Stimulated activated CD4-positive, alpha-beta T cell treated with anti-CD3 and anti-CD28 coated beads, Interleukin-12 subunit alpha, Interleukin-12 subunit beta, amount 100 ng/mL, for 48 hours (primary cell): ENCODE results near the gene SHROOM3.

ENCODE experiments used
- DNase-seq, 3 donors: peaks; one replicate each; pipeline ENCODE4 v3.0.0-alpha.2; 2020; ENCODE audit warnings: low read depth in 2 of 3, low spot score in 1 of 3

The SHROOM3 gene

DNA sequence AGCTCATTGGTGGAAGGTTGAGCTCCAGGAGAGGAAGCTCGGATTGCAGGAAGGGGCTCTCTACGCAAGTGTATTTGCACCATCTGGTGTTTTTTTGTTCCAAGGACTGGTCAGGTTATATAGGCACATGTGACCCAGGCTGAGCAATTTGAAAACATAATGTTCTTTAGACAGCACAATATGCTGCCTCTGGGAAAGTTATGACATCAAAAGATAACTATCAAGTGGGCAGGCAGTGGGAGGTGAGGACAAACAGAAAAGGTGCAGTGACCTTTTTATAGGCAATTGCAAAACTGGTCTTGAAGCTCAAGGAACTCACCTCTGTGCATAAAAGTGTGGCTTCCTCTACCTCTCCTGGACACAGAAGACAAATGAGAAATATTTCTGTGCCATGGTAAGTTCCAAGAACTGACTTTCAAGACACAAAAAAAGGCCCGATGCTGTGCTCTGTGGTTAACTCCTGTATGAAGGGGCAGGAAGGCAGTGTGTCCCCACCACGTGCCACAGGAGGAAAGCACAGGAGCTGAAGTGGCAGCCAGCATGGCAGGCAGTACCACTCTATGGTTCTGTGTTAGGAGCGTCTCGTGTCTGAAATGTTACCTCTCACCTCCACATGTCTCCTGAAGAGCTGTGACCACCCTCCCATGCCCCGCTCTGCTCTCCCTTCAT, 128.6 kb downstream of the SHROOM3 start:
- DNase-seq, result no peak

DNA sequence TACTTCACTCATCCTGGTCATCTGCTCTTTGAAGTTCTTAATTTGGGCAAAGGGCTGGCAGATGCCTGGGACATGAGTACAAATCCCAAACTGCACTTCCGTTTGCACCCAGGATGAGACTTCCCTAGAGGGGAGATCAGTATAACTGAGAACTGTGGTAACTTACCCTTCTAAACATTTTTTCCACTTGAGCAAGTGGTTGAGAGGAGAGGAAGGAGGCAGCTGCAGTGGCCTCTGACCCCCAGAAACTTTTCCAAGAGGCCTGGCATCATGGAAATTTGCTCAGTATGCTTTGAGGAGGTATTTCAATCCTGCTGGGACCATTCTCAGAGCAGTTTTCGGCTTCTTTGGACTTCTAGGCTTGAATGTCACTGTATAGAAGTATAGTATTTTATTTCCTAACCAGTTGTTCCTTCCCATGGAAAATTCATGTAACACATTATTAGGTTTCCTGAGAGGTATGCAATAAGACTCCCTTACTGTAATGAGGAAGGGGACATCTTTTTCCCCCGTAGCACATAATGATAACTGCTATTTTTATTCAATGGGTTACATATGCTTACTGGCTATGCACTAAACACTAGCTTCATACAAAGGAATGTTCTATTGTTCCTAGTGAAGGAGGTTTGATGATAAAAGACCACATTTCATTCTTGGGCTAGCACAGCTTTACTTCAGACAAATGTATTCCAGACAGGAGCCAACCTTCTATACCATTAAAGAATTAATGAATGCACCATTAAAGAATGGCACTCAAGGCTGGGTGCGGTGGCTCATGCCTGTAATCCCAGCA, 129.3 kb downstream of the SHROOM3 start:
- DNase-seq, result no peak

DNA sequence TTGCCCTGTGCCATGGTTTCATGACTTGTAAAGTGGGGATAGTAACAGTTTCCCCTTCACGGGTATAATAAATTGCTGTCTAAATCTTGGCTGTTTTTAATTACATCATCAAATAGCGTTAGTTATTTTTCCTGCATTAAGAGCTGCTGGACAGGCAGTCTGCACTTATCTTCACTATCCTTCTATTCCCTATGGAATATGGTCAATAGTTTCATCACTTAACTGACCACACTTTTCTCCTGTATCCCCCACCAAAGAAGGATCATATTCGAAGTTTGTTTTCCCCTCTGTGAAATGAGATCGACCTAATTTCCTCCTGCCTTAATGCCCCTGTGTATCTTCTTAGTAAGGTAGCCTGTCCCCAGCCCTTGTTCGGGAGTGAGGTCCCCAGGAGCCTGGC, 133.2 kb downstream of the SHROOM3 start:
- DNase-seq, result no peak

DNA sequence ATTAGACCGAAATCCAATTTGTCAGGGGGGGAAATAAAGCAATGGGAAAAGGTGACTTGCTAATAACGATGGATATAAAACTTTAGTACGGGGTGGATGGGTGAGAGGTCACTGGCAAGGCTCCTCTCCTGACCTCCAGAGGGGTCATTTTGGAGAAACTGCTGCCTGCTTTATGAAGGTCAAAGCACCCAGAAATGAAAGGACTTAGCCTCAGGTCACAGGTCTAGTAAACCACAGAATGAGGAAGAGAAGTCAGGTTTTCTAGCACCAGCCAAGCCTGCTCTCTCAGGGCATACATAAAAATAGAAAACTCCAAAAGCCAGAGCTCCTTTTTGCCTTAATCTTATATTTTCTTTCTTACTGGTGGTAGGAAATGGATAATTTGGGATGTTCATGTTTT, 134.2 kb downstream of the SHROOM3 start:
- DNase-seq, result no peak

DNA sequence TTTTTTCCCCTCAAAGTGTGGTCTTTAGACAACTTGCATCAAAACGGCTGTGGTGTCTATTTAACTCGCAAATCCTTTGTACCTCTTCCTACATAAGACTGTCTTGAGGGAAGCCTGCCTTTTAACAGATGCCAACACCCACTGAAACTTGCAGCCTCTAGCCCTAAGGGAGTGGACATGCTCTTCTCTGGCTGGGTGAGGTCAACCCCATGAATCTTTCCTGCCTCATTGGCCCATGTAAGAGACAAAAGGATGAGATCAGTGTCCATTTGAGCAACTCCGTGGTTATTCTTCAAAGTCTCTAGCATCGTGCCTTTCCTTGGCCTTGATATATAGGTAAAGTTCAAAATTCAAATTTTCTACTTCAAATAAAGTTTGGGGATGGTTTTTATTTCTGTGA, 134.7 kb downstream of the SHROOM3 start:
- DNase-seq, result no peak

DNA sequence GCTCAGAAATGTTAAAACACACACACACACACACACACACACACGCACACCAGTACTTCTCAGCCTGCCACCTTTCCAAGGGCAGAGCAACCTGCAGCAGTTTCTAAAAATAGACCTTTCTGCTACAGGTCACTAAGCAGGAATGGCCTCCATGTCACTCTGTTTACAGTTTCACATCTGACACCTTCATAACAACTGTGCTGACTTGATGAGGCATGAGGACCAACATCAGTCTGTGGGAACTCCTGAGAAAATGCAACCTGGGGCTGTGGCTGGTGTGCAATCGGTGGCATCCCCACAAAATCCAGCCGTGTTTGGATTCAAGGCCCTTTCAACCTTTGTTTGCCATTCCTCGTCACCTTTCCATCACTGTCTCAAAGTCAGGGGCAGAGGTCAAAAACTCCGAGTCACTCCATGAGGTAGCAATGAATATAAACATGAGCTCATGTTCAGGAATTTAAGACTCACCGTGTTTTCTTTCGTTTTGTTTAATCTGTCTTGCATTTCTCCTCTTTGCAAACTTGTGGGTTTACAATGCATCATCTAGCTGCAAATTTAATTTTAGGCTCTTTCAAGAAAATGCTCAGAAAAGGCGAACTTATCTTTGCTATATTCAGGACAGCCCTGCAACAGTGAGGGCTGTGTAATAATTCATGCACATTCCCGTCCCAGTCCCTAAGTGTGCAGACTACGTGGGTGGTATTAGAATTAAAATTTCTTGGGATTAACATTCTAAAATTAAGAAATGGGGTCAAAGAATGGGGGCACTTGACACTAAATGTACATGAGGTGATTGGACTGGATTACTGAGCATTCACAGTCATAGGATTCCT, 135.3 kb downstream of the SHROOM3 start:
- no peak for DNase-seq

DNA sequence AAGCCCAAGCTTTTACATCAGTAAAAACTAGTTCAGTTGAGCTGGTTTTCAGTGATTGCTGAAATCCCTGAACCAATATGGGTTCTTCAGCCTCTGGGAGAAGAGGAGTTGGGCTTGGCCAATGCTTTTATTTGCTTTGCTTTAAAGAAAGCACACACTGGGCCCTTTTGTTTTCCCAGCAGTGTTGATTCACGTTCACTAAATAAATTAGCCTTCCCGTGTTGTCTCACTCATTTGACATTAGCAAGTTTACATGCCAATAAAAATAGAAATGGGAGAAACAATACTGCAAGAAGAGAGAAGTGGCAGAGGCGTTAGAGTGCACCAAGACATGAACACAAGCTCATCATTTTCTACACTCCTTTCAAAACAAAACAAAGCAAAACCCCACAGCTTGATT, 136.2 kb downstream of the SHROOM3 start:
- DNase-seq, result no peak

DNA sequence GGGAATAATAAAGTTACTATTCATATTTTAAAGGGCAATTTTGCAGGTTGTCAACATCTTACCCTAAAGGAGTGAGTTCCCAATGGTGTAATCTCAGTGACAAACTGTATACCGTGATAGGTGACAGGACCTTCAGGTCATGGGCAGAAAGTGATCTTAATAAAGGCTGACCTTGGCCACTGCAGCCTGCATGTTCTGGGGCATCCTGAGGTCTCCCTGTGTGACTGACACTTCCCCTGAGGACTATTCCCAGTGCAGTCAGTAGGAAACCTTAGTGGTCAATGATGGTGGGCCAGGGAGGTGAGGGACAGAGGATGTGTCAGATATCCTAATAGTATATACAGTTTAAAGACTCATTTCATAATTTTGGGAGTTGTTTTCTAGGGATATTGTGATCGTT, 137.2 kb downstream of the SHROOM3 start:
- DNase-seq, result no peak

DNA sequence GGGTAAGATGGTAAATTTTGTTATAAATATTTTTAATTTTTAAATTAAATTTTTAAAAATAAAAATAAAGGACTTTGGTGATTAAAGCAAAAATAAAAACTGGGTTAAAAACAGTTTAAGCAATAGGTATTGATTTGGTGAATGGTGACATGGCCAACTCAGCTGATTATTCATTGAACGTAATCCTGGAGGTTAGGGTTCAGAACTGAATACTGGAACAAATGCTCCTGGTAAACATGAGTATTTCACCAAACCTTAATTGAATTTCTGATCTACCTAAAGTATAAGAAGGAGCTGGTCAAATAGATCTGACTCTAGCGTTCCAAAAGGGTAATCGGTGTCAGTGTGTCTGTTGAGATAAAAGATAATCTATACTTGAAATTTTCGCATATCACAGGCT, 141.8 kb downstream of the SHROOM3 start:
- DNase-seq, result no peak

DNA sequence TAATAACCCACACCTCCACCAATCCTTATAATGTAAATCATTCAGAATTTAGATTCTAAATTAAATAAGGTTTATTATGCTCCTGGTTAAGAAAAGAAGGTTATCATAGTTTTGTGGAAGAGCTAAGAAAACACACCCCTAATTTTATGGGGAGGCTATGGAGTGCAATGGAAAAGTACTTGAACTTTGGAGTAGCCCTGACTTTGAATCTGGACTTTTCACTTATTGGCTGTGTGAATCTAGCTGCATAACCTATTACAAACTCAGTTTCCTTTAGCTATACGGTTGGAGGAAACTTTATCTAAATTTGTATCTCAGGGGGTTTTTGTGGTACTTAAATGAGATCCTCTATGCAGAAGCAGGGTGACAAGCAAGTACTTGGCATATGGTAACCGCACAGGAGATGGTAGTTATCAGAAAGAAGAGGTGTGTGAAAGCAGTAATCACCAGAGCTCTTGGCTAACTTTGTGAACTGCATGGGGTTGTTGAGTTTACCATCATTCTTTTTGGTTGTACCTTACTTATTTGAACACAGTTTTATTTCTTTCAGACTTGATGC, 143.1 kb downstream of the SHROOM3 start:
- no peak for DNase-seq

DNA sequence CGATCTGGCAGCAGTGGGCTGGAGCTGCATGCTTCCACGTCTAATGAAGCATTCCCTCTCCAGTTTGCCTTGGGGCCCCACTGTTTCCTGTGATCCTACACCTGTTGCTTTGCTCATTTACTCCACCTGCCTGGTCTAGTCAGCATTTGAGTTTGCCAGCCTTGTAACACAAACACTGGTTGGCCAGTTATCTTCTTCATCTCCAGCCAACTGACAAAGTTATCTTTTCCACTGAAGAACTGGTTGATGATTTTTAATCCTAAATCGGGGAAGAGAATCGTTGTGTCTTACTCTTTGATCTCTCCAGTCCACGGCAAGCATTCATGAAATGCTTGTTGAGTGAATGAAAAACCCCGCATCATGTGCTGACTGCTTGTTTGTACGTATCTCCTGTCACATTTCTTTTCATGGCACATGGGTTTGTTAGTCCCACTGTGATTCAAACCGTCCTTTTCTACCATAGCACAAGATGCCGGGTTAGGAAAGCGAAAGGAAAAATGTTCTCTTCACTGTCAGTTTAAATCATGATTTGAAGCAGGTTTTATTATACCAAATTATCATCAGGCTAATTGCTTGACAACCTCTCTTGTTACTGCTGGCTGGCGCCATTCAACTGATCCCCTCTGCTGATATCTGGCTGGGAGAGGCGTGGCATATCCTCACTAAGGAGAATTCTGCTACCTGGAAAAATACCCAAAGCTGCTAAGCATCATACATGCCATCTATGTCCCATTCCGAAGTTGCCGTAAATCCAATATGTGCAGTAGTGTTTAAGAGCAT, 144.8 kb downstream of the SHROOM3 start:
- no peak for DNase-seq

DNA sequence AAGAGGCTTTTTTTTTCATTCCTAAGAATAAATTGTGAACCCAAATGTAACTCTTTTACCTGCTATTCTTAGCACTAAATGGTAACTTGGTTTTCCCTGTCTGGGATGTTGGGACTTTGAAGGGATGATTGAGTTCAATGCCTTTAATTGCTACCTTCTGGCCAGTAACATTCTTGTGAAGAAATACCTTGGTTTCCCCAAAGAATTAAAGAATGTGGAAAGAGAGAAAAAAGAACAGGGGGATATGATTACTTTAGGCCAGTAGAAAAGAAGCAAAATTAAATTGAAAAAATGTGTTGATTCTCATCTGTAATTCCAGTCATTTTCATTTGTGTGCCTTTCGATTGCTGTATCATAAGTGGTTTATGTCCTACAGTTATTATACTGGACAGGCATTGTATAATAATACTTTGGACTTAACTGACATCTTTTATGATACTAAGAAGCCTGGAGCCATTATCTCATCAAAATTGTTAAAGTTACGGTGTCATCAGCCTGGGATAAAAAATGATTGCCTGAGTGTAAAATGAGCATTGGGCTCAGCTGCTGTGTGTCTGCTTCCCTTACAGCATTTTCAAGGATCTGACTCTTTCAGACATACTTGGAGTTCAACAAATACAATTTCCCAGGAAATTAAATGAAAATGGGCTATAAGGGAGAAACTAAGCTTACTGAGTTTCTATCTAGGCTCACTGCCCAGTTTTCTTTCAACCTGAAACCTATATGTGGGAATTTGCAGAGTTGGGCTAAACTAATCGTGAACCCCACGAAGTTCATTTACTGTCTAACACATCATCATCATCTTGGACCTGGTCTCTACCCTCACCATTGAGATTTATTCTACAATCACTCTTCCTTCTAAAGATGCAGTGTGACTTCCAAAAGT, 146.3 kb downstream of the SHROOM3 start:
- no peak for DNase-seq

DNA sequence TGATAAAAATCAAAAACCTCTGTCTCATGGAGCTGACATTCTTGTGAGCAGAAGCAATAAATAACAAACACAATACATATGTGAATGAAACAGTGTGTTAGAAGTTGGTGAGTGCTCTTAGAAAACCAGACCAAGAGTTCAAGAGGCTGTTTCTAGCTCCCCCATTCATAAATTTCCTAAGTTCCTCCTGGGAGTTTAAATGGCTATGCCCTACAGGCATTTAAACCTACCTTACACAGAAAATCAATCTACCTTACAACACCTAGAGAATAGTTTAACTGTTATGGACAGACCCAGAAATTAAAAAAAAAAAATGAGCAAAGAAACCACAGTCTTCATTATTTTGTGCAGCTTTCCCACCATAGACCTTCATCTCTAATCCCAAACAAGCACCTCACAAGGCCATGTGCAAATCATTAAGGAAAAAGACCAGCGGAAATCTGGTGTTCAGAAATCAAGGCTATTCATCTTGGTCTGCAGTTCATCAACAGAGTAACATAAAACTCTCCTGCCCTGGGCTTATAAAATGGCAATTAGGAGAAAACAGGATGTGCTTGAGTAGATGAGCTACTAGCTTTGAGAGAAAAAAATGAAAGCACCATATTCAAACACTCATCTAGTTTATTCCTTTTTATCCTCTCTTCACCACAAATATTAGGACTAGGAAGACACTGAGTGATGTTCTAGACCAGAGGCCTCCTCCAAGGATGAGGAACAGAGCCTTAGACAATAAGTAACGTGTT, 147.2 kb downstream of the SHROOM3 start:
- no peak for DNase-seq

DNA sequence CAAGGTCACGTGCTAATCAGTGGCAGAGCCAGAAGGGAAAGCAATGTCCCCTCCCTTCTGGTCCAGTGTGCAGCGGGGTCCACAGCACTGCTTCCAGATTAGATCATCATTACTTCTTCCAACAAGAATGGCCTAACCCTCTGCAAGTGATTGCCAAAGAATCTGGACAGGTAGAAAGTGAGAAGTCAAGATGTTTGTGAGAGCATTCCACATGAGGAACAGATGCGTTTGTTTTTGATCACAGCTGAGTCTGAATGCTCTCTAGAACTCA, 147.7 kb downstream of the SHROOM3 start:
- DNase-seq, result no peak

DNA sequence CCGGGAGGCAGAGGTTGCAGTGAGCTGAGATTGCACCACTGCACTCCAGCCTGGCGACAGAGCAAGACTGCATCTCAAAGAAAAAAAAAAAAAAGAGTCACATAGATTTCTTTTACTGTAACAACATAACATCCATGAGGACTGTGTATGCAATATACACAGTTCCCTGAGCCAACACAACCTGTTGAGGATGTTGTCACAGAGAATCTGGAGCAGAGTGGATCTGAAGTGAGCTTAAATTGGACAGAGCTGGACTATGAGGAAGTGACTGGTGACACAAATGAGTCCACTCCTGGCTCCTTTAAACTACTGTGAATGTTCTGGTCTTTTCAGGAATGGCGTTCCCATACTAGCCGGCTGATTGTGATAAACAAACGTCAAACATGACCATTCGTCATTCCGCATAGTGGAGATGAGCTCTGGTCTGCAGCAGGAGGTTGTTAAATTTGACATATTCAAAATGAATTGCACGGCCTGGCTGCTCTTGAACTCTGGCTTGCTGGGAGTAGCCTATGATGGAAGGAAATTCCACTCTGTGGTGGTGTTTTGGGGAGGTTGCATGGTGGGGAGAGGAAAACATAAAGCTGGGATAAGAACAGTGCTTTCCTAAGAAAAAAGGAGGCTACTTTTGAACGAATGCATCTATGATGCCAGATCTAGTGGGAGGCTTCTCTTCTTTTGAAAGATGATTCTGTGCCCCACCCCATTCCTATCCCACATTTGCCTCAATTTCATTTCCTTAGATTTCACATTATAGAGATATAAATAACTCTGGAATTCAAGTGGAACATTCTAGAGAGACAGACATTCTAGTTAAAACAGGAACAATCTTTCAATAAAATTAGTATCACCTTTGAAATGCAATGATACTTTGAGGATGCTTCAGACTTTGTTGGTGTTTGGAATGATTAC, 149.5 kb downstream of the SHROOM3 start:
- DNase-seq, result no peak

DNA sequence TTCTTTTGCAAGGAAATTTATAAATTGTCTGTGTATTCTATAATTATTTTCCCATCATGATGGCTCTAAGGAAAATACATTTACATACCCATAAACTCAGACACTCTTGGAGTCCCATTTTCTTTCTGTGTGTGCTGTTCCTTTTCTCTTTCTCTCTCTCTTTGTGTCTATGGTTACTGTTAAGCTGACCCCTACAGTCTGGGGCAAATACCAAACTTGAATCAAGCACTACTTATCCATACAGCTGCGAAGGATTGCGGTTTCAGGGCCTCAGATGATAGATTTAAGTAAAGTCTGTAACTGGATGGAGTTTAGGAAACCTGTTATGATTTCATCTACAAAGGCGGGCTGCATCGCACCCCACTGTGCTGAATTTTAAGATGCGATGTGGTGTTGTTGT, 150.2 kb downstream of the SHROOM3 start:
- DNase-seq, result no peak

DNA sequence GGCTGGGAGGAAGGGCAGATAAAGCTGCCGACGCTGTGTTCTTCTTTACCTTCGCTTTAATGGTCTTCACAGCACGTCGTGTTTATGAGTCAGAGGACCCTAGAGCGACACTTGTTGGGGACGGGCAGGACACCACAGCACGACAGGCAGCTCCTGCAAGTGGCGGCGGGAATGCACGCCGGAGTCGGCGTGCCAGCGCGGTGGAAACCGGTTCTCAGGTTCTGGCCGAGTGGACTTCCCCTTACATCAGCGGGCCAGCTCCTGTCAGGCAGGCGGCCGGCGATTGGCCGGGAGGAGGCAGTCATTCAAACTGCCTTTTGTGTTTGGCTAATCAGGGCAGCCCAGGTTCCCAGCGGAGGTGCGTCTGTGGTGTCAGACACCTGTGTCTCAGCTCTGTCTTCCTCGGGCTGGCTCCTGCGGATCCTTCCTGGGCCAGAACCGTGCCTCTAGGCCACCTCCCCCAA, 150.9 kb downstream of the SHROOM3 start:
- peak in 1 of 3 donors; percentile 2 for DNase-seq

DNA sequence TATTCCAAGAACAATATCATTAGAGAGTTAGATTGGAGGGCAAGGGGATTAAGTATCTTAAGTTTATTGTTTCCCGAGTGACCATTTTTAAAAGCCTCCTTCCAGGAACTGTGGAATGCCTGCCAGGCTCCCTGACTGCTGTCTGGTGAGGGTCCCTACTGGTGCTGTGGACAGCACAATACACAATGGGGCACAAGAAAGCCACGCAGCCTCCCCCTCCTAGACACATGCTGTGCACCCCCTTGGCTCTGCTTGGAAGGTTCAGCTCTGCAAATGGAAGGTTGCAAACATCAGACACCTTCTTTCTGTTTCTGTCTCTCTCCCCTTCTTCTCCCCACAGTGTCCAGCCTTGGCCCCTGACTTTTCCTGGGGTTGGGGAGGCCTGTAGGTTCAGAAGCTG, 153.2 kb downstream of the SHROOM3 start:
- DNase-seq, result no peak
